Liver (tissue), 9 donors: ENCODE data around the gene SLC30A1. TPM values are rescaled to one million over a fixed set of nuclear protein-coding genes. Genes with fewer than 3 reads are reported as not detected.
A peak's percentile ranks its signal among the peaks of the same experiment; 100 is the strongest.
"Not testable (repeated sequence)": the region's sequence is repeated elsewhere in the genome, so short reads cannot be mapped to it uniquely, and the experiment has no call there.

Source experiments
- DNase-seq: peaks from one replicate; pipeline ENCODE4 v3.0.0-alpha.2; 2017; ENCODE audit warnings: low spot score
- H3K27ac ChIP-seq, 2 donors: one replicate each; pipeline ENCODE4 v1.7.0; 2013; ENCODE audit warnings: inconsistent platforms in 2 of 2, low read length in 2 of 2, control low read depth in 1 of 2, low read depth in 1 of 2, mild to moderate bottlenecking in 1 of 2
- H3K27me3 ChIP-seq, 4 donors: one replicate each; pipeline versions ENCODE4 v1.6.1 to v1.7.0; 2013; ENCODE audit warnings: low read length in 3 of 4, inconsistent platforms in 1 of 4, mild to moderate bottlenecking in 1 of 4, moderate library complexity in 1 of 4; ENCODE audit not compliant: control insufficient read depth in 4 of 4, insufficient read depth in 4 of 4
- H3K36me3 ChIP-seq, 4 donors: one replicate each; pipeline versions ENCODE4 v1.6.1 to v1.7.0; 2013; ENCODE audit warnings: low read length in 3 of 4, mild to moderate bottlenecking in 3 of 4, low read depth in 1 of 4, moderate library complexity in 1 of 4; ENCODE audit not compliant: control insufficient read depth in 4 of 4, insufficient read depth in 3 of 4
- H3K4me1 ChIP-seq, 4 donors: one replicate each; pipeline versions ENCODE4 v1.6.1 to v1.7.0; 2013; ENCODE audit warnings: low read length in 3 of 4, mild to moderate bottlenecking in 3 of 4, moderate library complexity in 1 of 4; ENCODE audit not compliant: control insufficient read depth in 4 of 4, insufficient read depth in 4 of 4
- H3K4me3 ChIP-seq, 3 donors: one replicate each; pipeline versions ENCODE4 v1.6.1 to v1.7.0; 2013; ENCODE audit warnings: low read length in 3 of 3, control low read depth in 1 of 3, low read depth in 1 of 3, mild to moderate bottlenecking in 1 of 3
- H3K9ac ChIP-seq, 2 donors: one replicate each; pipeline ENCODE4 v1.7.0; 2013; ENCODE audit warnings: low read length in 2 of 2, mild to moderate bottlenecking in 2 of 2, moderate library complexity in 2 of 2, control low read depth in 1 of 2, low read depth in 1 of 2
- H3K9me3 ChIP-seq, 4 donors: one replicate each; pipeline versions ENCODE4 v1.6.1 to v1.7.0; 2013; ENCODE audit warnings: low read length in 3 of 4; ENCODE audit not compliant: control insufficient read depth in 4 of 4
- FOXA1 ChIP-seq: IDR thresholded peaks from 2 replicates; pipeline ENCODE4 v1.6.1; 2016; ENCODE audit warnings: antibody characterized with exemption
- GABPA ChIP-seq, 2 donors: IDR thresholded peaks in 1 of 2; conservative IDR thresholded peaks in 1 of 2; 2 replicates each; pipeline ENCODE4 v1.6.1; 2016; ENCODE audit warnings: antibody characterized with exemption in 2 of 2, mild to moderate bottlenecking in 1 of 2, moderate library complexity in 1 of 2
- HNF4A ChIP-seq, 2 donors: conservative IDR thresholded peaks; 2 replicates each; pipeline ENCODE4 v1.6.1; 2016; ENCODE audit warnings: antibody characterized with exemption in 2 of 2, mild to moderate bottlenecking in 2 of 2
- JUND ChIP-seq, 2 donors: IDR thresholded peaks; 2 replicates each; pipeline ENCODE4 v1.6.1; 2016; ENCODE audit warnings: antibody characterized with exemption in 2 of 2
- RAD21 ChIP-seq, 2 donors: IDR thresholded peaks; 2 replicates each; pipeline ENCODE4 v1.6.1; 2016; ENCODE audit warnings: antibody characterized with exemption in 2 of 2, mild to moderate bottlenecking in 2 of 2
- RXRA ChIP-seq, 2 donors: IDR thresholded peaks; 2 replicates each; pipeline ENCODE4 v1.6.1; 2017 to 2018; ENCODE audit warnings: antibody characterized with exemption in 2 of 2, mild to moderate bottlenecking in 1 of 2
- SP1 ChIP-seq: IDR thresholded peaks from 2 replicates; pipeline ENCODE4 v1.6.1; 2018; ENCODE audit warnings: antibody characterized with exemption, mild to moderate bottlenecking
- TAF1 ChIP-seq: conservative IDR thresholded peaks from 2 replicates; pipeline ENCODE4 v1.6.1; 2016; ENCODE audit warnings: antibody characterized with exemption, mild to moderate bottlenecking
- WGBS: extraction: QIAGEN DNeasy Blood & Tissue Kit; methylation state at CpG from one replicate; pipeline ENCODE4 v1.1.7; 2013; 5-methylcytosine and 5-hydroxymethylcytosine counted together
- polyA plus RNA-seq, 2 donors: library from polyadenylated mRNA; stranded (reverse) in 1 of 2; unstranded in 1 of 2; fragments of 200-250 nt in 1 of 2; fragments of >200 nt in 1 of 2; fragmentation: Nextera tagmentation in 1 of 2; extraction: Ambion mirVana in 1 of 2; gene quantifications; one replicate each; pipeline versions ENCODE4 v1.2.1 to v1.2.3, GENCODE V29; 2013 to 2015
- total RNA-seq, 2 donors: library from RNA; depleted of rRNA; stranded (reverse); fragments of >200 nt; gene quantifications; one replicate each; pipeline ENCODE4 v1.2.3, GENCODE V29; 2014
- TF ChIP-seq, protein P1 (sequence below): IDR thresholded peaks from 2 replicates; pipeline ENCODE4 v1.6.1; 2016; ENCODE audit warnings: antibody characterized with exemption, mild to moderate bottlenecking
- TF ChIP-seq, protein P2 (sequence below): IDR thresholded peaks from 2 replicates; pipeline ENCODE4 v1.6.1; 2016; ENCODE audit warnings: antibody characterized with exemption
- TF ChIP-seq, protein P3 (sequence below): IDR thresholded peaks from 2 replicates; pipeline ENCODE4 v1.6.1; 2016; ENCODE audit warnings: antibody characterized with exemption
- TF ChIP-seq, protein P4 (sequence below): IDR thresholded peaks from 2 replicates; pipeline ENCODE4 v1.6.1; 2016; ENCODE audit warnings: antibody characterized with exemption
- donor health status: healthy.
- donor health status: healthy.
- donor health status: healthy.
- donor health status: healthy.
- donor health status: healthy.

The SLC30A1 gene
- total and polyA plus RNA-seq, 4 donors: 14.9 to 83.3 (median 39.4) TPM

DNA sequence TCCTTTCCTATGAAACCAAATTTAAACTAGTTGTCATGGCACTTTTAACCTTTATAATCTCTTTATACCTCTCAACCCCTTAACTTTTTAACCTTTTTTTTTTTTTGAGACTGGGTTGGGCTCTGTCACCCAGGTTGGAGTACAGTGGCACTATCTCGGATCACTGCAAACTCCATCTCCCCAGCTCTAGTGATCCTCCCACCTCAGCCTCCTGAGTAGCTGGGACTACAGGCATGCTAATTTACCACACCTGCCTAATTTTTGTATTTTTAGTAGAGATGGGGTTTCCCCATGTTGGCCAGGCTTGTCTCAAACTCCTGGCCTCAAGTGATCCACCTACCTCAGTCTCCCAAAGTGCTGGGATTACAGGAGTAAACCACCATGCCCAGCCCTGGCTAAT, 8.6 kb downstream of the SLC30A1 start:
- DNase-seq, H3K27ac ChIP-seq, H3K4me3 ChIP-seq, H3K9me3 ChIP-seq, H3K27me3 ChIP-seq, H3K9ac ChIP-seq: not testable (repeated sequence)
- Histone ChIP-seq H3K36me3 (peaks cover 0 to 16% (median 8%) of the 10 kb centered on the region in 4 donors), H3K4me1 (peaks cover 0 to 33% (median 25%) of the 10 kb centered on the region in 4 donors)
- 44% methylated on average over 1 of the region's 1 CpG for WGBS

DNA sequence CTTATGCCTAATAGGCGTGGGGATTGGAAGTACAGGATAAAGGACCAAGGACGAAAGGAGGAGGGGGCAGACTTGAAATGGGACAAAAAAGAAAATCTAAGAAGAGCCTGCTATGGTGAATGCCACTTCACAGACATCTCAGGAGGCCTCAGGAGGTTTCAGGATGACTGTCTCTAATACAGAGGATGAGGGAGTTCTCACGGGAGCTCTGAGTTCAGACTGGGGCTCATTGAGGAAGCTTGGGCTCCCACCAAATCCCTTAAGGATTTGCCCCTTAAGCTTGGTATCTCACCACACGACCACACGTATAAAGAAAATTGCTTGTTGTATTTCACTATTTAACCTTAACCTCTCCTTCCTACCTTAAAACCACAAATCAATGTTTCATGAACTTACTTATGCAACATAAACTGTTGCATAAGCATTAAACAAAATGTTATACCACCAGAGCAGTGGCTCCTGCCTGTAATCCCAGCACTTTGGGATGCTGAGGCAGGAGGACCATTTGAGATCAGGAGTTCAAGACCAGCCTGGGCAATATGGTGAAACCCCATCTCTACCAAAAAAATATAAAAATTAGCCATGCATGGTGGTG, 12.4 kb downstream of the SLC30A1 start:
- Histone ChIP-seq H3K36me3 (peaks cover 0 to 3% (median 0%) of the 10 kb centered on the region in 4 donors), H3K4me3 (no peak overlapping the region), H3K27ac (no peak overlapping the region), H3K4me1 (peaks cover 0 to 6% (median 1%) of the 10 kb centered on the region in 4 donors), H3K9me3 (no peaks in the 10 kb centered on the region), H3K9ac (no peak overlapping the region), H3K27me3 (no peaks in the 10 kb centered on the region)
- TF ChIP-seq, protein P1, sequence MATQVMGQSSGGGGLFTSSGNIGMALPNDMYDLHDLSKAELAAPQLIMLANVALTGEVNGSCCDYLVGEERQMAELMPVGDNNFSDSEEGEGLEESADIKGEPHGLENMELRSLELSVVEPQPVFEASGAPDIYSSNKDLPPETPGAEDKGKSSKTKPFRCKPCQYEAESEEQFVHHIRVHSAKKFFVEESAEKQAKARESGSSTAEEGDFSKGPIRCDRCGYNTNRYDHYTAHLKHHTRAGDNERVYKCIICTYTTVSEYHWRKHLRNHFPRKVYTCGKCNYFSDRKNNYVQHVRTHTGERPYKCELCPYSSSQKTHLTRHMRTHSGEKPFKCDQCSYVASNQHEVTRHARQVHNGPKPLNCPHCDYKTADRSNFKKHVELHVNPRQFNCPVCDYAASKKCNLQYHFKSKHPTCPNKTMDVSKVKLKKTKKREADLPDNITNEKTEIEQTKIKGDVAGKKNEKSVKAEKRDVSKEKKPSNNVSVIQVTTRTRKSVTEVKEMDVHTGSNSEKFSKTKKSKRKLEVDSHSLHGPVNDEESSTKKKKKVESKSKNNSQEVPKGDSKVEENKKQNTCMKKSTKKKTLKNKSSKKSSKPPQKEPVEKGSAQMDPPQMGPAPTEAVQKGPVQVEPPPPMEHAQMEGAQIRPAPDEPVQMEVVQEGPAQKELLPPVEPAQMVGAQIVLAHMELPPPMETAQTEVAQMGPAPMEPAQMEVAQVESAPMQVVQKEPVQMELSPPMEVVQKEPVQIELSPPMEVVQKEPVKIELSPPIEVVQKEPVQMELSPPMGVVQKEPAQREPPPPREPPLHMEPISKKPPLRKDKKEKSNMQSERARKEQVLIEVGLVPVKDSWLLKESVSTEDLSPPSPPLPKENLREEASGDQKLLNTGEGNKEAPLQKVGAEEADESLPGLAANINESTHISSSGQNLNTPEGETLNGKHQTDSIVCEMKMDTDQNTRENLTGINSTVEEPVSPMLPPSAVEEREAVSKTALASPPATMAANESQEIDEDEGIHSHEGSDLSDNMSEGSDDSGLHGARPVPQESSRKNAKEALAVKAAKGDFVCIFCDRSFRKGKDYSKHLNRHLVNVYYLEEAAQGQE: no peak
- peak; percentile 66 to 69 for TF ChIP-seq RXRA (IDR thresholded peaks at IDR 0.05)
- TF ChIP-seq GABPA (IDR thresholded peaks at IDR 0.05 in 1 of 2, conservative IDR thresholded peaks at IDR 0.05 in 1 of 2): no peak
- peak in 1 of 2 donors; percentile 45 for TF ChIP-seq RAD21 (IDR thresholded peaks at IDR 0.05)
- peak; percentile 36 to 41 for TF ChIP-seq HNF4A (conservative IDR thresholded peaks at IDR 0.05)
- TF ChIP-seq, protein P2, sequence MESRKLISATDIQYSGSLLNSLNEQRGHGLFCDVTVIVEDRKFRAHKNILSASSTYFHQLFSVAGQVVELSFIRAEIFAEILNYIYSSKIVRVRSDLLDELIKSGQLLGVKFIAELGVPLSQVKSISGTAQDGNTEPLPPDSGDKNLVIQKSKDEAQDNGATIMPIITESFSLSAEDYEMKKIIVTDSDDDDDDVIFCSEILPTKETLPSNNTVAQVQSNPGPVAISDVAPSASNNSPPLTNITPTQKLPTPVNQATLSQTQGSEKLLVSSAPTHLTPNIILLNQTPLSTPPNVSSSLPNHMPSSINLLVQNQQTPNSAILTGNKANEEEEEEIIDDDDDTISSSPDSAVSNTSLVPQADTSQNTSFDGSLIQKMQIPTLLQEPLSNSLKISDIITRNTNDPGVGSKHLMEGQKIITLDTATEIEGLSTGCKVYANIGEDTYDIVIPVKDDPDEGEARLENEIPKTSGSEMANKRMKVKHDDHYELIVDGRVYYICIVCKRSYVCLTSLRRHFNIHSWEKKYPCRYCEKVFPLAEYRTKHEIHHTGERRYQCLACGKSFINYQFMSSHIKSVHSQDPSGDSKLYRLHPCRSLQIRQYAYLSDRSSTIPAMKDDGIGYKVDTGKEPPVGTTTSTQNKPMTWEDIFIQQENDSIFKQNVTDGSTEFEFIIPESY: no peak
- no peak for TF ChIP-seq JUND (IDR thresholded peaks at IDR 0.05)
- TF ChIP-seq, protein P3, sequence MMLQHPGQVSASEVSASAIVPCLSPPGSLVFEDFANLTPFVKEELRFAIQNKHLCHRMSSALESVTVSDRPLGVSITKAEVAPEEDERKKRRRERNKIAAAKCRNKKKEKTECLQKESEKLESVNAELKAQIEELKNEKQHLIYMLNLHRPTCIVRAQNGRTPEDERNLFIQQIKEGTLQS: peak; percentile 21
- TF ChIP-seq SP1: no peak
- no peak for TF ChIP-seq FOXA1
- no peak for TF ChIP-seq TAF1
- TF ChIP-seq, protein P4, sequence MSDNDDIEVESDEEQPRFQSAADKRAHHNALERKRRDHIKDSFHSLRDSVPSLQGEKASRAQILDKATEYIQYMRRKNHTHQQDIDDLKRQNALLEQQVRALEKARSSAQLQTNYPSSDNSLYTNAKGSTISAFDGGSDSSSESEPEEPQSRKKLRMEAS: no peak
- DNase-seq: no peak
- WGBS: 51% methylated on average over 5 of the region's 5 CpGs
